Measurements from ENCODE around the gene ZIC1.

Gene ZIC1

DNA sequence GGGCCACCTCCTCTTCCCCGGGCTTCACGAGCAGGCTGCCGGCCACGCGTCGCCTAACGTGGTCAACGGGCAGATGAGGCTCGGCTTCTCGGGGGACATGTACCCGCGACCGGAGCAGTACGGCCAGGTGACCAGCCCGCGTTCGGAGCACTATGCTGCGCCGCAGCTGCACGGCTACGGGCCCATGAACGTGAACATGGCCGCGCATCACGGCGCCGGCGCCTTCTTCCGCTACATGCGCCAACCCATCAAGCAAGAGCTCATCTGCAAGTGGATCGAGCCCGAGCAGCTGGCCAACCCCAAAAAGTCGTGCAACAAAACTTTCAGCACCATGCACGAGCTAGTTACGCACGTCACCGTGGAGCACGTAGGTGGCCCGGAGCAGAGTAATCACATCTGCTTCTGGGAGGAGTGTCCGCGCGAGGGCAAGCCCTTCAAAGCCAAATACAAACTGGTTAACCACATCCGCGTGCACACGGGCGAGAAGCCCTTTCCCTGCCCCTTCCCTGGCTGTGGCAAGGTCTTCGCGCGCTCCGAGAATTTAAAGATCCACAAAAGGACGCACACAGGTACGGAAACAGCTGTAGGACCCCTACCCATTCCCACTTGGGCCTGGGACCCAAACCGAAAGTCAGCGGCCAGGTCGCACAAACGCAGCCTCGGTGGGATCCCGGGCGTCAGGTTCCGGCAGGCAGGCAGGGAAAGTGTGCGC is 1.5 kb downstream of the ZIC1 start:
- TF ChIP-seq EZH2 (optimal IDR thresholded peaks at IDR 0.05; ENCODE audit: low read depth, low read length) (no peak), CTCF (IDR thresholded peaks at IDR 0.05; ENCODE audit: low read length) (no peak), EZH2phosphoT487 (IDR thresholded peaks at IDR 0.05; ENCODE audit: low read length) (no peak)
- Histone ChIP-seq H3K9me2 (replicated peaks; ENCODE audit: insufficient read depth, low read length) (no peaks in the 10 kb centered on the region), H2AFZ (ENCODE audit: low read length) (no peak overlapping the region), H3F3A (ENCODE audit: insufficient read depth, low read length) (no peaks in the 10 kb centered on the region), H3K36me3 (replicated peaks; ENCODE audit: insufficient read depth, low read length) (no peaks in the 10 kb centered on the region), H4K20me1 (ENCODE audit: insufficient read depth, low read length) (no peaks in the 10 kb centered on the region), H3K9me3 (replicated peaks; ENCODE audit: insufficient read depth, low read length) (no peaks in the 10 kb centered on the region), H3K4me3 (ENCODE audit: low read length) (peak overlapping the region; percentile 21; the same call in 1 of the 2 replicates), H3K4me1 (ENCODE audit: low read length) (no peaks in the 10 kb centered on the region), H3K79me2 (ENCODE audit: low read length) (no peaks in the 10 kb centered on the region), H3K27me3 (replicated peaks; ENCODE audit: insufficient read depth, low read length) (no peaks in the 10 kb centered on the region), H3K9ac (ENCODE audit: low read length) (no peak overlapping the region), H3K4me2 (ENCODE audit: low read depth, low read length) (no peak overlapping the region), H3K27ac (ENCODE audit: low read length) (no peak overlapping the region)
- DNase-seq: no peak

- H3K27ac ChIP-seq (ENCODE audit: low read length): no peak overlapping the region
- no peaks in the 10 kb centered on the region for H3K27me3 ChIP-seq (replicated peaks; ENCODE audit: insufficient read depth, low read length)
- no peaks in the 10 kb centered on the region for H4K20me1 ChIP-seq (ENCODE audit: insufficient read depth, low read length)
- no peaks in the 10 kb centered on the region for H3K9me2 ChIP-seq (replicated peaks; ENCODE audit: insufficient read depth, low read length)
- no peak for DNase-seq
- H2AFZ ChIP-seq (ENCODE audit: low read length): no peak overlapping the region
- no peak overlapping the region for H3K4me2 ChIP-seq (ENCODE audit: low read depth, low read length)
- no peaks in the 10 kb centered on the region for H3K4me1 ChIP-seq (ENCODE audit: low read length)
- peak overlapping the region; percentile 21; the same call in 1 of the 2 replicates for H3K4me3 ChIP-seq (ENCODE audit: low read length)
- no peaks in the 10 kb centered on the region for H3K9me3 ChIP-seq (replicated peaks; ENCODE audit: insufficient read depth, low read length)
- TF ChIP-seq EZH2 (optimal IDR thresholded peaks at IDR 0.05; ENCODE audit: low read depth, low read length): no peak
- no peak for TF ChIP-seq EZH2phosphoT487 (IDR thresholded peaks at IDR 0.05; ENCODE audit: low read length)
- H3K79me2 ChIP-seq (ENCODE audit: low read length): no peaks in the 10 kb centered on the region
- no peaks in the 10 kb centered on the region for H3F3A ChIP-seq (ENCODE audit: insufficient read depth, low read length)
- no peaks in the 10 kb centered on the region for H3K36me3 ChIP-seq (replicated peaks; ENCODE audit: insufficient read depth, low read length)
- H3K9ac ChIP-seq (ENCODE audit: low read length): no peak overlapping the region
These were observed 2.2 kb downstream of the ZIC1 start for GRCh38 chr3:147411238-147411814.

DNA sequence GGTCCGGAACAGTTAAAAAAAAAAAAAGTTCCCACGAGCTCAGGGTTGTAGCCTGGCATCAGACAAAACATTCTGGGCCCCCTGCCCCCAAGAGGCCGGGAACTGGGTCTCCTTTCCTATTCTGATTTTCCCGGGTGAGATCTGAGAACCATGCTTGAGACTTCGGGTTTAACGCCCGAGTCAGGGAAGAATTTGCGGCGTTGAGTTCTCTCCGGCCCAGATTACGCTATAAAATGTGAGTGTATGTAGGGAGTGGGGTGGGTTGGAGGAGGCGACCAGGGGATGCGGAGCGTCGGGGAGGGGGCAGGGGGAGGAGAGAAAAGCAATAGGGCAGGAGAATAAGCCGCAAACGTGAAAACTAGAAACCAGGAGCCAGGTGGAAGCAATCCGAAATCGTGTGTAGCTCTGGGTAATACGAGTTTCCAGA is 2.7 kb downstream of the ZIC1 start:
- Histone ChIP-seq H3K9me3 (replicated peaks; ENCODE audit: insufficient read depth, low read length) (no peaks in the 10 kb centered on the region), H3K4me3 (ENCODE audit: low read length) (no peak overlapping the region), H3F3A (ENCODE audit: insufficient read depth, low read length) (no peaks in the 10 kb centered on the region), H3K9ac (ENCODE audit: low read length) (no peak overlapping the region), H3K79me2 (ENCODE audit: low read length) (no peaks in the 10 kb centered on the region), H2AFZ (ENCODE audit: low read length) (no peak overlapping the region), H3K9me2 (replicated peaks; ENCODE audit: insufficient read depth, low read length) (no peaks in the 10 kb centered on the region), H3K27ac (ENCODE audit: low read length) (no peak overlapping the region), H3K4me1 (ENCODE audit: low read length) (no peaks in the 10 kb centered on the region), H3K4me2 (ENCODE audit: low read depth, low read length) (no peak overlapping the region), H3K36me3 (replicated peaks; ENCODE audit: insufficient read depth, low read length) (no peaks in the 10 kb centered on the region), H3K27me3 (replicated peaks; ENCODE audit: insufficient read depth, low read length) (no peaks in the 10 kb centered on the region), H4K20me1 (ENCODE audit: insufficient read depth, low read length) (no peaks in the 10 kb centered on the region)
- no peak for DNase-seq
- no peak for TF ChIP-seq EZH2phosphoT487 (IDR thresholded peaks at IDR 0.05; ENCODE audit: low read length)
- no peak for TF ChIP-seq EZH2 (optimal IDR thresholded peaks at IDR 0.05; ENCODE audit: low read depth, low read length)
- no peak for TF ChIP-seq CTCF (IDR thresholded peaks at IDR 0.05; ENCODE audit: low read length)

Measured in MM.1S (cell line).